ENCODE results near the gene SATB1.

DNA sequence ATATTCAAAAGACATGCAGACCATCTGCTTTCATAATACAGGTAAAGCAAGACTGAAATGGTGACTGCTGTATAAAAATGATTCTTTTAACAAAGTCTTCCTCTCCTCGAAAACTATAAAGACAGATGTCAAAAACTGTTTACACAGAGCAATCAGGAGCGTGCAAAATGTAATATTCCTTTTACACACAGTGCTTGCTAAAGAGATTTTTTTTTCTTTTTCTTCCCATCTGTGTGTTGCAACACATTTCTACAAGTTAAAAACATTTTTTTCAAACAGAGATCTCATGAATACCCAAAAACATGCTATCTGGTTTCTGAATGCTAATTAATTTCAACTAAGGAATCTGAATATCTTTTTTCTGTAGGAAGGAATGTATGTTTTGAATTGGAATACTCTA lies 22.1 kb downstream of the SATB1 start:
- TF ChIP-seq, protein P1, sequence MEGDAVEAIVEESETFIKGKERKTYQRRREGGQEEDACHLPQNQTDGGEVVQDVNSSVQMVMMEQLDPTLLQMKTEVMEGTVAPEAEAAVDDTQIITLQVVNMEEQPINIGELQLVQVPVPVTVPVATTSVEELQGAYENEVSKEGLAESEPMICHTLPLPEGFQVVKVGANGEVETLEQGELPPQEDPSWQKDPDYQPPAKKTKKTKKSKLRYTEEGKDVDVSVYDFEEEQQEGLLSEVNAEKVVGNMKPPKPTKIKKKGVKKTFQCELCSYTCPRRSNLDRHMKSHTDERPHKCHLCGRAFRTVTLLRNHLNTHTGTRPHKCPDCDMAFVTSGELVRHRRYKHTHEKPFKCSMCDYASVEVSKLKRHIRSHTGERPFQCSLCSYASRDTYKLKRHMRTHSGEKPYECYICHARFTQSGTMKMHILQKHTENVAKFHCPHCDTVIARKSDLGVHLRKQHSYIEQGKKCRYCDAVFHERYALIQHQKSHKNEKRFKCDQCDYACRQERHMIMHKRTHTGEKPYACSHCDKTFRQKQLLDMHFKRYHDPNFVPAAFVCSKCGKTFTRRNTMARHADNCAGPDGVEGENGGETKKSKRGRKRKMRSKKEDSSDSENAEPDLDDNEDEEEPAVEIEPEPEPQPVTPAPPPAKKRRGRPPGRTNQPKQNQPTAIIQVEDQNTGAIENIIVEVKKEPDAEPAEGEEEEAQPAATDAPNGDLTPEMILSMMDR (tag by site-specific recombination; IDR thresholded peaks at IDR 0.05) = no peak
- TF ChIP-seq, protein P2, sequence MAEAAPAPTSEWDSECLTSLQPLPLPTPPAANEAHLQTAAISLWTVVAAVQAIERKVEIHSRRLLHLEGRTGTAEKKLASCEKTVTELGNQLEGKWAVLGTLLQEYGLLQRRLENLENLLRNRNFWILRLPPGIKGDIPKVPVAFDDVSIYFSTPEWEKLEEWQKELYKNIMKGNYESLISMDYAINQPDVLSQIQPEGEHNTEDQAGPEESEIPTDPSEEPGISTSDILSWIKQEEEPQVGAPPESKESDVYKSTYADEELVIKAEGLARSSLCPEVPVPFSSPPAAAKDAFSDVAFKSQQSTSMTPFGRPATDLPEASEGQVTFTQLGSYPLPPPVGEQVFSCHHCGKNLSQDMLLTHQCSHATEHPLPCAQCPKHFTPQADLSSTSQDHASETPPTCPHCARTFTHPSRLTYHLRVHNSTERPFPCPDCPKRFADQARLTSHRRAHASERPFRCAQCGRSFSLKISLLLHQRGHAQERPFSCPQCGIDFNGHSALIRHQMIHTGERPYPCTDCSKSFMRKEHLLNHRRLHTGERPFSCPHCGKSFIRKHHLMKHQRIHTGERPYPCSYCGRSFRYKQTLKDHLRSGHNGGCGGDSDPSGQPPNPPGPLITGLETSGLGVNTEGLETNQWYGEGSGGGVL (tag by site-specific recombination; IDR thresholded peaks at IDR 0.05) = no peak
